Measurements from ENCODE around the gene ESYT3. TPM values are rescaled to one million over a fixed set of nuclear protein-coding genes. Genes with fewer than 3 reads are reported as not detected.

Gene ESYT3
- total and polyA plus RNA-seq, 4 donors = under 0.01 to 0.07 (median 0.05) TPM

GRCh38 chr3:138405486-138405885 is 28.9 kb upstream of the ESYT3 start:
- TF ChIP-seq, protein P1, sequence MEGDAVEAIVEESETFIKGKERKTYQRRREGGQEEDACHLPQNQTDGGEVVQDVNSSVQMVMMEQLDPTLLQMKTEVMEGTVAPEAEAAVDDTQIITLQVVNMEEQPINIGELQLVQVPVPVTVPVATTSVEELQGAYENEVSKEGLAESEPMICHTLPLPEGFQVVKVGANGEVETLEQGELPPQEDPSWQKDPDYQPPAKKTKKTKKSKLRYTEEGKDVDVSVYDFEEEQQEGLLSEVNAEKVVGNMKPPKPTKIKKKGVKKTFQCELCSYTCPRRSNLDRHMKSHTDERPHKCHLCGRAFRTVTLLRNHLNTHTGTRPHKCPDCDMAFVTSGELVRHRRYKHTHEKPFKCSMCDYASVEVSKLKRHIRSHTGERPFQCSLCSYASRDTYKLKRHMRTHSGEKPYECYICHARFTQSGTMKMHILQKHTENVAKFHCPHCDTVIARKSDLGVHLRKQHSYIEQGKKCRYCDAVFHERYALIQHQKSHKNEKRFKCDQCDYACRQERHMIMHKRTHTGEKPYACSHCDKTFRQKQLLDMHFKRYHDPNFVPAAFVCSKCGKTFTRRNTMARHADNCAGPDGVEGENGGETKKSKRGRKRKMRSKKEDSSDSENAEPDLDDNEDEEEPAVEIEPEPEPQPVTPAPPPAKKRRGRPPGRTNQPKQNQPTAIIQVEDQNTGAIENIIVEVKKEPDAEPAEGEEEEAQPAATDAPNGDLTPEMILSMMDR (IDR thresholded peaks at IDR 0.05; ENCODE audit: low read depth, low read length, missing input control) = no peak
- TF ChIP-seq YY1 (IDR thresholded peaks at IDR 0.05) (no peak), GABPA (IDR thresholded peaks at IDR 0.05 in 1 of 2, conservative IDR thresholded peaks at IDR 0.05 in 1 of 2) (no peak), RXRA (IDR thresholded peaks at IDR 0.05) (no peak), REST (IDR thresholded peaks at IDR 0.05) (no peak), SP1 (IDR thresholded peaks at IDR 0.05) (no peak), TAF1 (conservative IDR thresholded peaks at IDR 0.05) (no peak), EGR1 (IDR thresholded peaks at IDR 0.05; ENCODE audit: low read depth in 2 of 2) (no peak), HNF4G (IDR thresholded peaks at IDR 0.05) (no peak), NR2F2 (IDR thresholded peaks at IDR 0.05) (no peak), JUND (IDR thresholded peaks at IDR 0.05) (no peak), ATF3 (IDR thresholded peaks at IDR 0.05) (no peak), HNF4A (conservative IDR thresholded peaks at IDR 0.05) (no peak), RAD21 (IDR thresholded peaks at IDR 0.05) (no peak), FOXA2 (IDR thresholded peaks at IDR 0.05) (no peak)
- TF ChIP-seq, protein P2, sequence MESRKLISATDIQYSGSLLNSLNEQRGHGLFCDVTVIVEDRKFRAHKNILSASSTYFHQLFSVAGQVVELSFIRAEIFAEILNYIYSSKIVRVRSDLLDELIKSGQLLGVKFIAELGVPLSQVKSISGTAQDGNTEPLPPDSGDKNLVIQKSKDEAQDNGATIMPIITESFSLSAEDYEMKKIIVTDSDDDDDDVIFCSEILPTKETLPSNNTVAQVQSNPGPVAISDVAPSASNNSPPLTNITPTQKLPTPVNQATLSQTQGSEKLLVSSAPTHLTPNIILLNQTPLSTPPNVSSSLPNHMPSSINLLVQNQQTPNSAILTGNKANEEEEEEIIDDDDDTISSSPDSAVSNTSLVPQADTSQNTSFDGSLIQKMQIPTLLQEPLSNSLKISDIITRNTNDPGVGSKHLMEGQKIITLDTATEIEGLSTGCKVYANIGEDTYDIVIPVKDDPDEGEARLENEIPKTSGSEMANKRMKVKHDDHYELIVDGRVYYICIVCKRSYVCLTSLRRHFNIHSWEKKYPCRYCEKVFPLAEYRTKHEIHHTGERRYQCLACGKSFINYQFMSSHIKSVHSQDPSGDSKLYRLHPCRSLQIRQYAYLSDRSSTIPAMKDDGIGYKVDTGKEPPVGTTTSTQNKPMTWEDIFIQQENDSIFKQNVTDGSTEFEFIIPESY (IDR thresholded peaks at IDR 0.05) = no peak
- TF ChIP-seq, protein P3, sequence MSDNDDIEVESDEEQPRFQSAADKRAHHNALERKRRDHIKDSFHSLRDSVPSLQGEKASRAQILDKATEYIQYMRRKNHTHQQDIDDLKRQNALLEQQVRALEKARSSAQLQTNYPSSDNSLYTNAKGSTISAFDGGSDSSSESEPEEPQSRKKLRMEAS (IDR thresholded peaks at IDR 0.05) = no peak
- no peaks in the 10 kb centered on the region for H3K27me3 ChIP-seq (ENCODE audit: control insufficient read depth in 4 of 4, insufficient read depth in 4 of 4, low read length in 3 of 4)
- no peak overlapping the region for H3K4me3 ChIP-seq (ENCODE audit: low read depth in 1 of 3, low read length in 3 of 3)
- WGBS = 82% methylated on average over 5 of the region's 5 CpGs
- H3K4me1 ChIP-seq (ENCODE audit: control insufficient read depth in 4 of 4, insufficient read depth in 4 of 4, low read length in 3 of 4) = peaks cover 3 to 7% (median 5%) of the 10 kb centered on the region in 4 donors
- no peak for DNase-seq (ENCODE audit: low spot score)
- H3K36me3 ChIP-seq (ENCODE audit: control insufficient read depth in 4 of 4, insufficient read depth in 3 of 4, low read depth in 1 of 4, low read length in 3 of 4) = peaks cover 0 to 2% (median 0%) of the 10 kb centered on the region in 4 donors
- H3K9ac ChIP-seq (ENCODE audit: low read depth in 1 of 2, low read length in 2 of 2) = no peak overlapping the region
- H3K9me3 ChIP-seq (ENCODE audit: control insufficient read depth in 4 of 4, low read length in 3 of 4) = no peaks in the 10 kb centered on the region
- H3K27ac ChIP-seq (ENCODE audit: low read depth in 1 of 2, low read length in 2 of 2) = no peak overlapping the region

Data from liver (tissue), 9 donors.